ENCODE results near the gene ABI2. TPM values are rescaled to one million over a fixed set of nuclear protein-coding genes. Genes with fewer than 3 reads are reported as not detected.

ABI2 gene
- total RNA-seq, 5 donors from 2014 or later (not counting 1 experiment from before 2014, with no cell fraction given): 22.3 to 29.4 (median 26.7) TPM

Other genes with a start within 250 kb of the ABI2 start
- gene CYP20A1, start 89.4 kb upstream of the ABI2 start, total RNA-seq: 10 to 100 TPM; 33.5 to 38.5 (median 36.3) TPM
- 1 to 10 TPM; 1.4 to 4.4 (median 2.8) TPM for gene RAPH1, start 206.9 kb downstream of the ABI2 start, total RNA-seq